Testis (tissue), 3 donors: Measurements from ENCODE around the gene IMP4. TPM values are rescaled to one million over a fixed set of nuclear protein-coding genes. Genes with fewer than 3 reads are reported as not detected.

Experiments used
- DNase-seq: peaks from one replicate; pipeline ENCODE4 v3.0.0-alpha.2; 2019
- H3K27ac ChIP-seq, 2 donors: fragments of 200-600 bp; sonication (generic); one replicate each; pipeline ENCODE4 v1.5.1; 2019
- H3K27me3 ChIP-seq: fragments of 200-600 bp; sonication (generic); one replicate; pipeline ENCODE4 v1.5.1; 2019
- H3K36me3 ChIP-seq: fragments of 200-600 bp; sonication (generic); one replicate; pipeline ENCODE4 v1.5.1; 2017; ENCODE audit warnings: low read depth; ENCODE audit errors: missing control alignments
- H3K4me1 ChIP-seq: fragments of 200-600 bp; sonication (generic); one replicate; pipeline ENCODE4 v1.5.1; 2019
- H3K4me3 ChIP-seq, 2 donors: fragments of 200-600 bp; sonication (generic); one replicate each; pipeline ENCODE4 v1.5.1; 2017 to 2019
- H3K9me3 ChIP-seq: fragments of 200-600 bp; sonication (generic); one replicate; pipeline ENCODE4 v1.5.1; 2017
- POLR2A ChIP-seq: fragments of 450-650 bp; IDR thresholded peaks from one replicate; pipeline ENCODE4 v1.6.1; 2017; ENCODE audit warnings: antibody characterized with exemption, mild to moderate bottlenecking, moderate library complexity
- WGBS, 2 donors: methylation state at CpG; one replicate each; pipeline ENCODE4 v1.1.5; 2018; 5-methylcytosine and 5-hydroxymethylcytosine counted together
- intact Hi-C: fragments of 100-400 bp; cut with DNase I; formaldehyde crosslinking; loops from one replicate; pipeline ENCODE4 v1.15.1; 2023; ENCODE audit warnings: low total_unique reads
- polyA plus RNA-seq: library from polyadenylated mRNA; stranded (reverse); fragments of 350-450 nt; fragmentation: Illumina TruSeq; extraction: RNeasy Lipid Tissue Mini Kit (QIAGEN cat#74804); gene quantifications from one replicate; pipeline ENCODE4 v1.2.3, GENCODE V29; 2014; ENCODE audit warnings: low read depth, low replicate concordance; ENCODE audit not compliant: insufficient read depth
- total RNA-seq, 2 donors: library from RNA; depleted of rRNA; stranded (reverse); fragments of >200 nt; gene quantifications; one replicate each; pipeline ENCODE4 v1.2.3, GENCODE V29; 2016
- TF ChIP-seq, protein P1 (sequence below), 3 experiments: fragments of 450-650 bp in 2 of 3; fragments of 200-600 bp in 1 of 3; sonication (generic) in 1 of 3; IDR thresholded peaks; one replicate each; pipeline ENCODE4 v1.5.1; 2016 to 2019; ENCODE audit warnings: antibody characterized with exemption in 3 of 3, mild to moderate bottlenecking in 2 of 3, moderate library complexity in 1 of 3

The IMP4 gene
- total and polyA plus RNA-seq, 3 donors from 2014 or later: 57.1 to 109 (median 103) TPM

DNA sequence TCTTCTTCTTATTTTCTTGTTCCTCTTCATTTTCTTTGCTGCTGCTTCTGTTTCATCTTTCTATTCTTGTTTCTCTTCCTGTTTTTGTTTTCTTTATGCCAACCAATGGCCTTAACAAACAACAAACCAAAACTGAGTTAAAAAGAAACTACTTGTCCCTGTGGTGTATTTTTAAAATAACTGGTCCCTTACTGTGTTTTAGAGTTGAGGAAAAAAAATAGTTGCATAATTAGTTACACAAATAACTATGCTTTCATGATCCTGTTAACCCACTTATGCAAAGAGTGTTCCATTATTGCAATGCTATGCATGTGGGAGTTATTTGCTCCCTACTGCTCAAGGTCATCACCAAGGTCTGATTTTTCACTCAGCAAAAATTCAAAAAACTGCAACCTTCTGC, 39.5 kb upstream of the IMP4 start:
- Histone ChIP-seq H3K4me3 (no peak overlapping the region), H3K27ac (no peak overlapping the region), H3K27me3 (no peaks in the 10 kb centered on the region), H3K9me3 (no peaks in the 10 kb centered on the region), H3K36me3 (no peaks in the 10 kb centered on the region), H3K4me1 (no peaks in the 10 kb centered on the region)
- intact Hi-C loops: no loop called here
- DNase-seq: no peak
- TF ChIP-seq, protein P1, sequence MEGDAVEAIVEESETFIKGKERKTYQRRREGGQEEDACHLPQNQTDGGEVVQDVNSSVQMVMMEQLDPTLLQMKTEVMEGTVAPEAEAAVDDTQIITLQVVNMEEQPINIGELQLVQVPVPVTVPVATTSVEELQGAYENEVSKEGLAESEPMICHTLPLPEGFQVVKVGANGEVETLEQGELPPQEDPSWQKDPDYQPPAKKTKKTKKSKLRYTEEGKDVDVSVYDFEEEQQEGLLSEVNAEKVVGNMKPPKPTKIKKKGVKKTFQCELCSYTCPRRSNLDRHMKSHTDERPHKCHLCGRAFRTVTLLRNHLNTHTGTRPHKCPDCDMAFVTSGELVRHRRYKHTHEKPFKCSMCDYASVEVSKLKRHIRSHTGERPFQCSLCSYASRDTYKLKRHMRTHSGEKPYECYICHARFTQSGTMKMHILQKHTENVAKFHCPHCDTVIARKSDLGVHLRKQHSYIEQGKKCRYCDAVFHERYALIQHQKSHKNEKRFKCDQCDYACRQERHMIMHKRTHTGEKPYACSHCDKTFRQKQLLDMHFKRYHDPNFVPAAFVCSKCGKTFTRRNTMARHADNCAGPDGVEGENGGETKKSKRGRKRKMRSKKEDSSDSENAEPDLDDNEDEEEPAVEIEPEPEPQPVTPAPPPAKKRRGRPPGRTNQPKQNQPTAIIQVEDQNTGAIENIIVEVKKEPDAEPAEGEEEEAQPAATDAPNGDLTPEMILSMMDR (IDR thresholded peaks at IDR 0.05): no peak
- TF ChIP-seq POLR2A: no peak

DNA sequence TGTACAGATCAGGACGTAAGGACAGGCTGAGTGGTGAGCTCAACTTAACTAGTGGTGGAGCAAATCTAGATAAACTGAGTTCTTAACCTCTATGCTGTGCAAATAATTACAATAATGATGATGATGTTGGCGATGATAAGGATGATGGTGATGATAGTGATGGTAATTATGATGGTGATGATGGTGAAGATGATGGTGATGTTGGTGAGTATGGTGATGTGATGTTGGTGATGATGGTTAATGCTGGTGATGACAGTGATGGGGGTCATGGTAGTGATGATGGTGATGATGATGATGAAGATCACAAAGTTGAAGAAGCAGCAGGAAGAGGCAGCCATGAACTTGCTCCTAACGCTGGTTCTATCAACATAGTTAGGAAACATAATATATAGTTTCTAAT, 38.0 kb upstream of the IMP4 start:
- no peaks in the 10 kb centered on the region for H3K4me1 ChIP-seq
- no peaks in the 10 kb centered on the region for H3K36me3 ChIP-seq
- 82 to 85% methylated on average over 3 of the region's 3 CpGs for WGBS, 2 donors
- no peak for TF ChIP-seq POLR2A
- TF ChIP-seq, protein P1 (IDR thresholded peaks at IDR 0.05): no peak
- no peaks in the 10 kb centered on the region for H3K9me3 ChIP-seq
- H3K4me3 ChIP-seq: no peak overlapping the region
- intact Hi-C loops: no loop called here
- DNase-seq: no peak
- no peaks in the 10 kb centered on the region for H3K27me3 ChIP-seq
- H3K27ac ChIP-seq: no peak overlapping the region

DNA sequence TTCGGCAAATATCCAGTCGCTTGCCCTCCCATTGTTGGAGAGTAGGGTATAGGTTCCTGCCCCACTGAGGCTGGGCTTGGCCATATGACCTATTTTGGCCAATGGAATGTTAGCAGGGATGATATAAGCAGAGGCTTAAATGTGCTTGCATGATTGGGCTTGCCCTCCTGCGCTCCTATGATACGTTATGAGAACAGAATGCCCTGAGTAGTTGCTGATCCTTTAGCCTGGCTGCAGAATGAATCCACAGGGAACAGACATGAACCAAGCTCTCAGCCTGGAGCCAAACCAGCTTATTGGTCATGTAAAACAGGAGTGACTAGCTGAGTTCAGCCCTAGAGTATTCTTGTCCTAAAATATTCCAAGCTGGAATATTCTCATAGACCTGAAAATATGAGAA, 34.8 kb upstream of the IMP4 start:
- Histone ChIP-seq H3K27me3 (no peaks in the 10 kb centered on the region), H3K9me3 (no peaks in the 10 kb centered on the region), H3K27ac (no peak overlapping the region), H3K4me1 (no peaks in the 10 kb centered on the region), H3K36me3 (no peaks in the 10 kb centered on the region), H3K4me3 (no peak overlapping the region)
- DNase-seq: no peak
- TF ChIP-seq, protein P1 (IDR thresholded peaks at IDR 0.05): no peak
- 89 to 95% methylated on average over 4 of the region's 4 CpGs for WGBS, 2 donors
- intact Hi-C loops: no loop called here

DNA sequence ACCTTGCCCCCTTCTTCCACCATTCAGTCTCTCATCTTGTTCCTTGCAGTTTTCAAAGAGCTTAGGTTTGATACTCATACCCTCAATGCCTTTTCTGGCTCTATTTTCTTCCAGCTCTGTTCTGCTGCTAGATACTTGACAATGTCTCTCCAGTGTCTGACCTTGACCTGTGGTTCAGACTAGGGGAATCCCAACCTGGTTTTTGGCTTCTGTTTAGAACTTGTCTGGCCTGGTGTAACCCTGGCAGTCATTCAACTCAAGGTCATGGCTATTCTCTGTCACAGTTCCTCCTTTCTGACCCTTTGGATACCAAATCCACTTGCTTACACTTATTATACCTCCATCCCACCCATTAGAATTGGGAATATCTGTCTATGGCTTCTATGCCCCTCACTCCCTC, 31.8 kb upstream of the IMP4 start:
- no peaks in the 10 kb centered on the region for H3K27me3 ChIP-seq
- no peak for DNase-seq
- TF ChIP-seq POLR2A: no peak
- TF ChIP-seq, protein P1 (IDR thresholded peaks at IDR 0.05): no peak
- no peaks in the 10 kb centered on the region for H3K9me3 ChIP-seq
- no peaks in the 10 kb centered on the region for H3K4me1 ChIP-seq
- H3K4me3 ChIP-seq: no peak overlapping the region
- no peaks in the 10 kb centered on the region for H3K36me3 ChIP-seq
- intact Hi-C loops: no loop called here
- no peak overlapping the region for H3K27ac ChIP-seq

GRCh38 chr2:130313812-130314334, 28.8 kb upstream of the IMP4 start:
- no peak for DNase-seq
- intact Hi-C loops: no loop called here
- Histone ChIP-seq H3K36me3 (no peaks in the 10 kb centered on the region), H3K4me1 (no peaks in the 10 kb centered on the region), H3K27ac (no peak overlapping the region), H3K4me3 (no peak overlapping the region), H3K9me3 (no peaks in the 10 kb centered on the region), H3K27me3 (no peaks in the 10 kb centered on the region)
- TF ChIP-seq, protein P1 (IDR thresholded peaks at IDR 0.05): no peak
- TF ChIP-seq POLR2A: no peak
- WGBS, 2 donors: 78 to 97% methylated on average over 5 to 9 of the region's 12 CpGs
